ENCODE measurements around the gene POLR3E.

Gene POLR3E

GRCh38 chr16:22317625-22318024, 20.4 kb downstream of the POLR3E start:
- H3K4me2 ChIP-seq (ENCODE audit: insufficient read depth, low read length, poor library complexity, severe bottlenecking), result no peak overlapping the region
- no peak overlapping the region for H2AK5ac ChIP-seq (ENCODE audit: low read depth, low read length)
- peaks cover 37 to 90% of the 10 kb centered on the region in 2 donors for H3K36me3 ChIP-seq (replicated peaks in 1 of 2; ENCODE audit: control insufficient read depth in 2 of 2, insufficient read depth in 2 of 2, low read length in 2 of 2)
- H3K23ac ChIP-seq (ENCODE audit: low read depth, low read length, poor library complexity), result no peak overlapping the region
- H4K91ac ChIP-seq (ENCODE audit: low read depth, low read length, poor library complexity), result no peak overlapping the region
- H3K9ac ChIP-seq (ENCODE audit: low read depth, low read length, poor library complexity), result no peak overlapping the region
- peaks cover 9% of the 10 kb centered on the region for H3K79me1 ChIP-seq (ENCODE audit: low read depth, low read length)
- WGBS, 2 donors (ENCODE audit: extremely low coverage in 2 of 2, insufficient read length in 2 of 2, insufficient replicate concordance in 1 of 2), result no CpG with 5 or more reads among the region's 6 CpGs
- H2BK12ac ChIP-seq (ENCODE audit: low read length), result no peak overlapping the region
- no peak for DNase-seq (ENCODE audit: low spot score)
- H3K27me3 ChIP-seq (ENCODE audit: control insufficient read depth in 3 of 3, insufficient read depth in 3 of 3, low read depth in 1 of 3, low read length in 3 of 3), result no peaks in the 10 kb centered on the region
- H3K4me1 ChIP-seq (ENCODE audit: control insufficient read depth in 2 of 2, insufficient read depth in 1 of 2, low read depth in 1 of 2, low read length in 2 of 2), result no peaks in the 10 kb centered on the region
- H2AFZ ChIP-seq (ENCODE audit: low read length), result no peak overlapping the region
- no peak overlapping the region for H4K8ac ChIP-seq (ENCODE audit: low read depth, low read length)
- H2BK5ac ChIP-seq (ENCODE audit: low read length), result no peak overlapping the region
- H3K27ac ChIP-seq (replicated peaks; ENCODE audit: low read length), result no peak overlapping the region
- no peak overlapping the region for H2BK120ac ChIP-seq (ENCODE audit: low read depth, low read length)
- no peaks in the 10 kb centered on the region for H3K9me3 ChIP-seq (replicated peaks in 1 of 2; ENCODE audit: control insufficient read depth in 2 of 2, insufficient read depth in 1 of 2, low read depth in 1 of 2, low read length in 2 of 2)
- H3K4me3 ChIP-seq (ENCODE audit: low read length in 2 of 2), result no peak overlapping the region
- no peak overlapping the region for H3K4ac ChIP-seq (ENCODE audit: low read length)
- no peak overlapping the region for H3K18ac ChIP-seq (ENCODE audit: low read length)
- no peak overlapping the region for H2BK15ac ChIP-seq (ENCODE audit: low read length)
- no peak overlapping the region for H3K14ac ChIP-seq (ENCODE audit: low read length)

DNA sequence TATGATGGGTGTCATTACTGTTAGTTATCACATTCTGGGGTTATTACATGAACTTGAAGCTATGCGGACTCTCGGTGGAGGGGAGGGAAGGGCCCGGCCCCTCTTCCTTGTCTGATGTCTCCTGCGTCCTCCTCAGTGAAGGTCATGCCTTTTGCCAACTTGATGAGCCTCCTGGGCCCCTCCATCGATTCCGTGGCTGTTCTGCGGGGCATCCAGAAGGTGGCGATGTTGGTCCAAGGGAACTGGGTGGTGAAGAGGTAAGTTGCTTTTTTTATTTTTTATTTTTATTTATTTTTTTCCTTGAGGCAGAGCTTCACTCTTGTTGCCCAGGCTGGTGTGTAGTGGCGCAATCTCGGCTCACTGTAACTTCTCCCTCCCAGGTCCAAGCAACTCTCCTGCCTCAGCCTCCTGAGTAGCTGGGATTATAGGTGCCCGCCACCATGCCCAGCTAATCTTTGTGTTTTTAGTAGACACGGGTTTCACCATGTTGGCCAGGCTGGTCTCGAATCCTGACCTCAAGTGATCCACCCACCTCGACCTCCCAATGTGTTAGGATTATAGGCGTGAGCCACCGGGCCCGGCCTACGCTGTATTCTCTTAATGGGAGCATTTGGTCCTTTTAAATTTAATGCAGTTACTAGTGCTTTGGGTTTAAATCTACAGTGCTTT, 21.6 kb downstream of the POLR3E start:
- no peak overlapping the region for H3K18ac ChIP-seq (ENCODE audit: low read length)
- H4K91ac ChIP-seq (ENCODE audit: low read depth, low read length, poor library complexity), result no peak overlapping the region
- no peak overlapping the region for H4K8ac ChIP-seq (ENCODE audit: low read depth, low read length)
- H3K4me1 ChIP-seq (ENCODE audit: control insufficient read depth in 2 of 2, insufficient read depth in 1 of 2, low read depth in 1 of 2, low read length in 2 of 2), result no peaks in the 10 kb centered on the region
- no peak overlapping the region for H2BK12ac ChIP-seq (ENCODE audit: low read length)
- no peak overlapping the region for H2BK15ac ChIP-seq (ENCODE audit: low read length)
- H3K4me3 ChIP-seq (ENCODE audit: low read length in 2 of 2), result no peak overlapping the region
- DNase-seq (ENCODE audit: low spot score), result no peak
- no peaks in the 10 kb centered on the region for H3K9me3 ChIP-seq (replicated peaks in 1 of 2; ENCODE audit: control insufficient read depth in 2 of 2, insufficient read depth in 1 of 2, low read depth in 1 of 2, low read length in 2 of 2)
- no peak overlapping the region for H2BK5ac ChIP-seq (ENCODE audit: low read length)
- H2BK120ac ChIP-seq (ENCODE audit: low read depth, low read length), result no peak overlapping the region
- no peak overlapping the region for H3K14ac ChIP-seq (ENCODE audit: low read length)
- no peak overlapping the region for H2AK5ac ChIP-seq (ENCODE audit: low read depth, low read length)
- H3K27ac ChIP-seq (replicated peaks; ENCODE audit: low read length), result no peak overlapping the region
- no peak overlapping the region for H3K23ac ChIP-seq (ENCODE audit: low read depth, low read length, poor library complexity)
- H3K4me2 ChIP-seq (ENCODE audit: insufficient read depth, low read length, poor library complexity, severe bottlenecking), result no peak overlapping the region
- no peak overlapping the region for H2AFZ ChIP-seq (ENCODE audit: low read length)
- H3K36me3 ChIP-seq (replicated peaks in 1 of 2; ENCODE audit: control insufficient read depth in 2 of 2, insufficient read depth in 2 of 2, low read length in 2 of 2), result peaks cover 38 to 87% of the 10 kb centered on the region in 2 donors
- H3K79me1 ChIP-seq (ENCODE audit: low read depth, low read length), result peaks cover 11% of the 10 kb centered on the region
- H3K4ac ChIP-seq (ENCODE audit: low read length), result no peak overlapping the region
- H3K9ac ChIP-seq (ENCODE audit: low read depth, low read length, poor library complexity), result no peak overlapping the region
- no peaks in the 10 kb centered on the region for H3K27me3 ChIP-seq (ENCODE audit: control insufficient read depth in 3 of 3, insufficient read depth in 3 of 3, low read depth in 1 of 3, low read length in 3 of 3)
- no CpG with 5 or more reads among the region's 18 CpGs for WGBS, 2 donors (ENCODE audit: extremely low coverage in 2 of 2, insufficient read length in 2 of 2, insufficient replicate concordance in 1 of 2)

- H2BK5ac ChIP-seq (ENCODE audit: low read length), result no peak overlapping the region
- no peaks in the 10 kb centered on the region for H3K4me1 ChIP-seq (ENCODE audit: control insufficient read depth in 2 of 2, insufficient read depth in 1 of 2, low read depth in 1 of 2, low read length in 2 of 2)
- H2AFZ ChIP-seq (ENCODE audit: low read length), result no peak overlapping the region
- H3K9ac ChIP-seq (ENCODE audit: low read depth, low read length, poor library complexity), result no peak overlapping the region
- H2BK120ac ChIP-seq (ENCODE audit: low read depth, low read length), result no peak overlapping the region
- H3K36me3 ChIP-seq (replicated peaks in 1 of 2; ENCODE audit: control insufficient read depth in 2 of 2, insufficient read depth in 2 of 2, low read length in 2 of 2), result peaks cover 46 to 89% of the 10 kb centered on the region in 2 donors
- no CpG with 5 or more reads among the region's 13 CpGs for WGBS, 2 donors (ENCODE audit: extremely low coverage in 2 of 2, insufficient read length in 2 of 2, insufficient replicate concordance in 1 of 2)
- H3K18ac ChIP-seq (ENCODE audit: low read length), result no peak overlapping the region
- no peaks in the 10 kb centered on the region for H3K9me3 ChIP-seq (replicated peaks in 1 of 2; ENCODE audit: control insufficient read depth in 2 of 2, insufficient read depth in 1 of 2, low read depth in 1 of 2, low read length in 2 of 2)
- H3K14ac ChIP-seq (ENCODE audit: low read length), result no peak overlapping the region
- H4K8ac ChIP-seq (ENCODE audit: low read depth, low read length), result no peak overlapping the region
- H4K91ac ChIP-seq (ENCODE audit: low read depth, low read length, poor library complexity), result no peak overlapping the region
- H2AK5ac ChIP-seq (ENCODE audit: low read depth, low read length), result no peak overlapping the region
- H3K4me3 ChIP-seq (ENCODE audit: low read length in 2 of 2), result no peak overlapping the region
- H3K27me3 ChIP-seq (ENCODE audit: control insufficient read depth in 3 of 3, insufficient read depth in 3 of 3, low read depth in 1 of 3, low read length in 3 of 3), result no peaks in the 10 kb centered on the region
- peak overlapping the region; percentile 14 for H3K27ac ChIP-seq (replicated peaks; ENCODE audit: low read length)
- DNase-seq (ENCODE audit: low spot score), result no peak
- no peak overlapping the region for H3K23ac ChIP-seq (ENCODE audit: low read depth, low read length, poor library complexity)
- H2BK12ac ChIP-seq (ENCODE audit: low read length), result no peak overlapping the region
- H3K4ac ChIP-seq (ENCODE audit: low read length), result no peak overlapping the region
- peaks cover 14% of the 10 kb centered on the region for H3K79me1 ChIP-seq (ENCODE audit: low read depth, low read length)
- H3K4me2 ChIP-seq (ENCODE audit: insufficient read depth, low read length, poor library complexity, severe bottlenecking), result no peak overlapping the region
- H2BK15ac ChIP-seq (ENCODE audit: low read length), result no peak overlapping the region
Observed at GRCh38 chr16:22320572-22321339, 23.5 kb downstream of the POLR3E start.

DNA sequence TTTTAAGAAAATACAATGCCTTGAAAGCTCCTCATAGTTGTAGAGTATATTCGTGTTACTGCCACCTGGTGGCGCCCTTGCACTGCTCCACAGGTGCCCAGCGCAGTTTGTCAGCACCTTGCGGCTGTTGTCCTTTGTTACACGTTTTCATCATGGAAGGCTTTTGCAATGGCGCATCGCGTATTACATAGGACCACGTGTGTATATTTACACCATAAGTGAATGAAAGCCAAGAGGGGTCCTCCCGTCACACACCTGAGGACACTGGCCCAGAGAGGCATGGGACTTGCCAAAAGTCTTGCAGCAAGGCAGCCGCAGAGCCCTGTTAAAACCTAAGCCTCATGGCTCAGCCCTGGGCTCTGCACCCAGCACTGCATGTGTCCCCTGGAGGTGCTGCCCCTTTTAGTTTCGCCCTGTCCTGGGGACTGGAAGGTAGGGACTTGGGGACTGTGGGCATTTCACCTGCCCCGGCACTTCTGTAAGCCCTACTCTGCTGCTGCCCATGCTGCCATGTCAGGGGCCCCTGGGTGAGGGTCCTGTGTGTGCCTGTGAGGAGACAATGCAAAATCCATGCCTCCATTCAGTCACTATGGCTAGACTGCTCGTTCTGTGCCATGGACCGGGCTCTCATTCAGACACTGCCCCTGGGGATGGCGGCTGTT, 24.3 kb downstream of the POLR3E start:
- Histone ChIP-seq H3K9ac (ENCODE audit: low read depth, low read length, poor library complexity) (peak overlapping the region; percentile 7), H2BK5ac (ENCODE audit: low read length) (no peak overlapping the region), H4K8ac (ENCODE audit: low read depth, low read length) (no peak overlapping the region), H2BK120ac (ENCODE audit: low read depth, low read length) (no peak overlapping the region), H3K4ac (ENCODE audit: low read length) (no peak overlapping the region), H2AK5ac (ENCODE audit: low read depth, low read length) (peak overlapping the region; percentile 93), H2BK15ac (ENCODE audit: low read length) (peak overlapping the region; percentile 73), H3K18ac (ENCODE audit: low read length) (peak overlapping the region; percentile 82), H3K23ac (ENCODE audit: low read depth, low read length, poor library complexity) (peak overlapping the region; percentile 36), H3K27me3 (ENCODE audit: control insufficient read depth in 3 of 3, insufficient read depth in 3 of 3, low read depth in 1 of 3, low read length in 3 of 3) (no peaks in the 10 kb centered on the region), H3K4me1 (ENCODE audit: control insufficient read depth in 2 of 2, insufficient read depth in 1 of 2, low read depth in 1 of 2, low read length in 2 of 2) (no peaks in the 10 kb centered on the region), H3K4me3 (ENCODE audit: low read length in 2 of 2) (no peak overlapping the region), H3K4me2 (ENCODE audit: insufficient read depth, low read length, poor library complexity, severe bottlenecking) (no peak overlapping the region), H3K36me3 (replicated peaks in 1 of 2; ENCODE audit: control insufficient read depth in 2 of 2, insufficient read depth in 2 of 2, low read length in 2 of 2) (peaks cover 45 to 88% of the 10 kb centered on the region in 2 donors), H2AFZ (ENCODE audit: low read length) (peak overlapping the region; percentile 24), H3K27ac (replicated peaks; ENCODE audit: low read length) (no peak overlapping the region), H3K79me1 (ENCODE audit: low read depth, low read length) (peaks cover 15% of the 10 kb centered on the region), H3K9me3 (replicated peaks in 1 of 2; ENCODE audit: control insufficient read depth in 2 of 2, insufficient read depth in 1 of 2, low read depth in 1 of 2, low read length in 2 of 2) (no peaks in the 10 kb centered on the region), H4K91ac (ENCODE audit: low read depth, low read length, poor library complexity) (peak overlapping the region; percentile 25), H3K14ac (ENCODE audit: low read length) (no peak overlapping the region), H2BK12ac (ENCODE audit: low read length) (peak overlapping the region; percentile 19)
- no CpG with 5 or more reads among the region's 16 CpGs for WGBS, 2 donors (ENCODE audit: extremely low coverage in 2 of 2, insufficient read length in 2 of 2, insufficient replicate concordance in 1 of 2)
- peak; percentile 67 for DNase-seq (ENCODE audit: low spot score)
